ENCODE results near the gene PARD3. TPM values are rescaled to one million over a fixed set of nuclear protein-coding genes. Genes with fewer than 3 reads are reported as not detected.

Gene PARD3
- total and polyA plus RNA-seq, 10 of the 15 experiments (the other 5 are each of a cell fraction or from before 2014, with no cell fraction given) = 2.6 to 43.1 (median 13.9) TPM

DNA sequence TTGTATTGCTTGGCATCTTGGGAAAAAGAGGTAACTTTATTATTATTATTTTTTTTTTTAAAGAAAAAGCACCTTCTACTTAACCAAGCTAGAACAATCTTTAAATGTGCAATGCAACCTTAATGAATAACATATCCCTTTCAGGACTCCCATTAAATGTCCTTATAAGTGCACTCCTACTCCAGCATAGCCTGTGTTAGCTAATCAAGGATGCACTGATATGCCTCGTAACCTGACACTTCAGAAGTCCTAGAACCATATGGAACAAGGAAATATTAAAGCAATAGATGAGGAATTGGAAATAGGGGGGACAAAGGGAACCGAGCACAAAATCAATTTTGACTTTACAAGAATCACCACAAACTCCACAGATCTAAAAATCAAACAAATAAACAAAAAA is 522.4 kb downstream of the PARD3 start (continued):
- no peak for TF ChIP-seq BHLHE40 (IDR thresholded peaks at IDR 0.05; ENCODE audit: borderline replicate concordance in 1 of 2, low read depth in 2 of 2, low read length in 1 of 2)
- no peak for TF ChIP-seq TCF7 (IDR thresholded peaks at IDR 0.05; ENCODE audit: borderline replicate concordance)
- TF ChIP-seq, protein P1, sequence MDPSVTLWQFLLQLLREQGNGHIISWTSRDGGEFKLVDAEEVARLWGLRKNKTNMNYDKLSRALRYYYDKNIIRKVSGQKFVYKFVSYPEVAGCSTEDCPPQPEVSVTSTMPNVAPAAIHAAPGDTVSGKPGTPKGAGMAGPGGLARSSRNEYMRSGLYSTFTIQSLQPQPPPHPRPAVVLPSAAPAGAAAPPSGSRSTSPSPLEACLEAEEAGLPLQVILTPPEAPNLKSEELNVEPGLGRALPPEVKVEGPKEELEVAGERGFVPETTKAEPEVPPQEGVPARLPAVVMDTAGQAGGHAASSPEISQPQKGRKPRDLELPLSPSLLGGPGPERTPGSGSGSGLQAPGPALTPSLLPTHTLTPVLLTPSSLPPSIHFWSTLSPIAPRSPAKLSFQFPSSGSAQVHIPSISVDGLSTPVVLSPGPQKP (IDR thresholded peaks at IDR 0.05; ENCODE audit: low read depth, low read length) = no peak

DNA sequence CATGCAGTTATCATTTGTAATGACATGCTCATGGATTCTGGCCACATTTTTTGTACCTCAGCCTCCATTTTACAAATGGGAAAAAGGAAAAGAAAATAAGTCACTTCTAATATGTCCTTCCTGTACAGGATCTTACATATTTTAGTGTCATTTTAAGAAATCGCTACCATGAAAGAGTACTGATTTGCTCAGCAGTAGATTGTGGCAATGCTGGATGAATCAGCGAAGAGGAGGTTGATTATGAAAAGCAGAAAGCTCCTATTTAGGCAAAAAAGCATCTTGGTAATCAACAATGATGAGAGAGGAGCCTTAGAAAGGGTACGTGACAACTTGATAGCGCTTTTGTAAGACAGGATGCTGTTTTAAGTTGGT is 522.9 kb downstream of the PARD3 start:
- intact Hi-C loops (cut with micrococcal nuclease; ENCODE audit: unreplicated experiment) = no loop called here
- ChIA-PET CTCF (interaction anchor here (0.9 to 1.8 kb wide), 4 partner anchors 11 to 81 kb away, joined by 4 to 6 read pairs (median 4); no protein-coding TSS in a partner anchor), SMC1A (ENCODE audit: uncharacterized antibody, unreplicated experiment) (interaction anchor here (0.7 to 3.2 kb wide), 9 partner anchors 9 to 960 kb away, joined by 3 to 11 read pairs (median 4); no protein-coding TSS in a partner anchor), RAD21 (ENCODE audit: unreplicated experiment) (interaction anchor here (0.9 to 2.3 kb wide), 5 partner anchors 8 to 229 kb away, joined by 3 to 9 read pairs (median 3); no protein-coding TSS in a partner anchor), POLR2A (interaction anchor here (0.6 to 1.3 kb wide), 2 partner anchors 12 to 918 kb away, joined by 3 read pairs; no protein-coding TSS in a partner anchor)
- Histone ChIP-seq H3K27me3 (replicated peaks in 1 of 2; ENCODE audit: control insufficient read depth in 2 of 2, insufficient read depth in 2 of 2, low read length in 1 of 2) (no peaks in the 10 kb centered on the region), H3K9me3 (replicated peaks; ENCODE audit: control insufficient read depth, insufficient read depth, low read length) (no peaks in the 10 kb centered on the region), H3K4me2 (ENCODE audit: control insufficient read depth, insufficient read depth) (no peak overlapping the region), H3K9ac (ENCODE audit: control insufficient read depth, insufficient read depth, low read length) (no peak overlapping the region), H2AFZ (ENCODE audit: control insufficient read depth, low read depth, low read length) (no peak overlapping the region), H3K4me3 (no peak overlapping the region), H3K27ac (ENCODE audit: control insufficient read depth, insufficient read depth) (no peak overlapping the region), H3K36me3 (ENCODE audit: control insufficient read depth in 2 of 2, insufficient read depth in 2 of 2, low read length in 1 of 2) (no peaks in the 10 kb centered on the region), H3K79me2 (ENCODE audit: control insufficient read depth, insufficient read depth, low read length) (no peaks in the 10 kb centered on the region), H3K4me1 (ENCODE audit: control insufficient read depth, insufficient read depth, low read length) (no peaks in the 10 kb centered on the region), H4K20me1 (ENCODE audit: control insufficient read depth, insufficient read depth) (no peaks in the 10 kb centered on the region)
- DNase-seq (ENCODE audit: low read depth, low spot score) (no peak), ATAC-seq (peak; percentile 64), FAIRE-seq (no peak)
- 19% methylated on average over 4 of the region's 4 CpGs for WGBS (ENCODE audit: insufficient coverage, insufficient replicate concordance, low lambda C conversion rate, missing lambda C conversion rate)
- in situ Hi-C loops (cut with MboI) = no loop called here
- no TSS peak for BruUV-seq (replicated peaks)
- TF ChIP-seq ZNF274 (IDR thresholded peaks at IDR 0.05; ENCODE audit: insufficient read depth, insufficient read length) (no peak), EGR1 (IDR thresholded peaks at IDR 0.05; ENCODE audit: borderline replicate concordance in 1 of 2, low read depth in 2 of 2, low read length in 2 of 2) (no peak), MTA3 (IDR thresholded peaks at IDR 0.05; ENCODE audit: borderline replicate concordance, low read length) (no peak), NR2C1 (IDR thresholded peaks at IDR 0.05) (no peak), RAD21 (IDR thresholded peaks at IDR 0.05; ENCODE audit: insufficient read depth, low read depth, low read length) (no peak), NFYA (IDR thresholded peaks at IDR 0.05; ENCODE audit: borderline replicate concordance, low read depth, low read length) (no peak), CBX3 (IDR thresholded peaks at IDR 0.05; ENCODE audit: borderline replicate concordance, low read depth) (no peak), PAX8 (IDR thresholded peaks at IDR 0.05) (no peak), GABPA (IDR thresholded peaks at IDR 0.05; ENCODE audit: low read depth) (no peak), CHD2 (IDR thresholded peaks at IDR 0.05; ENCODE audit: borderline replicate concordance, low read depth, low read length) (no peak)
- TF ChIP-seq, protein P2, sequence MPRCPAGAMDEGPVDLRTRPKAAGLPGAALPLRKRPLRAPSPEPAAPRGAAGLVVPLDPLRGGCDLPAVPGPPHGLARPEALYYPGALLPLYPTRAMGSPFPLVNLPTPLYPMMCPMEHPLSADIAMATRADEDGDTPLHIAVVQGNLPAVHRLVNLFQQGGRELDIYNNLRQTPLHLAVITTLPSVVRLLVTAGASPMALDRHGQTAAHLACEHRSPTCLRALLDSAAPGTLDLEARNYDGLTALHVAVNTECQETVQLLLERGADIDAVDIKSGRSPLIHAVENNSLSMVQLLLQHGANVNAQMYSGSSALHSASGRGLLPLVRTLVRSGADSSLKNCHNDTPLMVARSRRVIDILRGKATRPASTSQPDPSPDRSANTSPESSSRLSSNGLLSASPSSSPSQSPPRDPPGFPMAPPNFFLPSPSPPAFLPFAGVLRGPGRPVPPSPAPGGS (IDR thresholded peaks at IDR 0.05; ENCODE audit: borderline replicate concordance, insufficient read depth, low read depth, low read length, poor library complexity, severe bottlenecking) = no peak
- TF ChIP-seq, protein P3, sequence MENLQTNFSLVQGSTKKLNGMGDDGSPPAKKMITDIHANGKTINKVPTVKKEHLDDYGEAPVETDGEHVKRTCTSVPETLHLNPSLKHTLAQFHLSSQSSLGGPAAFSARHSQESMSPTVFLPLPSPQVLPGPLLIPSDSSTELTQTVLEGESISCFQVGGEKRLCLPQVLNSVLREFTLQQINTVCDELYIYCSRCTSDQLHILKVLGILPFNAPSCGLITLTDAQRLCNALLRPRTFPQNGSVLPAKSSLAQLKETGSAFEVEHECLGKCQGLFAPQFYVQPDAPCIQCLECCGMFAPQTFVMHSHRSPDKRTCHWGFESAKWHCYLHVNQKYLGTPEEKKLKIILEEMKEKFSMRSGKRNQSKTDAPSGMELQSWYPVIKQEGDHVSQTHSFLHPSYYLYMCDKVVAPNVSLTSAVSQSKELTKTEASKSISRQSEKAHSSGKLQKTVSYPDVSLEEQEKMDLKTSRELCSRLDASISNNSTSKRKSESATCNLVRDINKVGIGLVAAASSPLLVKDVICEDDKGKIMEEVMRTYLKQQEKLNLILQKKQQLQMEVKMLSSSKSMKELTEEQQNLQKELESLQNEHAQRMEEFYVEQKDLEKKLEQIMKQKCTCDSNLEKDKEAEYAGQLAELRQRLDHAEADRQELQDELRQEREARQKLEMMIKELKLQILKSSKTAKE (IDR thresholded peaks at IDR 0.05; ENCODE audit: low read depth, poor library complexity, severe bottlenecking) = no peak

Data from GM12878 (cell line).